Measurements from ENCODE around the gene FAM234B.
"Not testable (repeated sequence)": the region's sequence is repeated elsewhere in the genome, so short reads cannot be mapped to it uniquely, and the experiment has no call there.

Gene FAM234B

DNA sequence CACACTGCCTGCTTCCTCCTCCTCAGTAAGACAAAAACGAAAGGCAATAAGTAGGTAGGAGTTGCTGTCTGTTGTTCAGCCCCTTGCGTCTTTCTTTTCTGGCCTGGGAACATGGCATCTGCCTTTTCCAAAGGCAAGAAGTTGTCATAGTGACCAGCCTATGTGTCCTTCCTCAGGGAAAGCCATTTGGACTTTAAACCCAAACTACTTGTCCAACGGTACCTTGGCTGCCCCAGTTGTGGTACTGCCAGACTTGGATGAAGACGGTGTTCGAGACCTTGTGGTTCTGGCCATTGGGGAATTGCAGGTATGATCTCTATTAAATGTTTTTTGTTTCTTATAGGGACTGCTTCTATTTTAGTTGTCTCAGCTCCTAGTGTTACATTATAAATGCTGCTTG lies 18.5 kb downstream of the FAM234B start:
- DNase-seq: no peak

DNA sequence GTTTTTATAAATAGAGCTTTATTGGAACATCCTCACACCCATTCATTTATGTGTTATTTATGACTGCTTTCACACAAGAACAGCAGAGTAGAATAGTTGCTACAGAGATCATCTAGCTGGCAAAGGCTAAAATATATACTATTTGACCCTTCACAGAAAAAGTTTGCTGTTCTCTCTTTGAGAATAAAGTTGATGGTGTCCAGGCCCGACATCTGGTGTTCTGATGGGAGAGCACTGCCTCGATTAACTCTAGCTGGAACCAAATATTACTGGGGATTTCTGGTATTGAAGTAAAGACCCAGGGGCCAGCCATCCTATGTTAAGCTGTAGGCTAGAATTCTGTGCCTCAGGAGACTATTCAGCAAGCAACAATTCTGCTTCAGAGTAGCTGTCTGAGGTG lies 21.8 kb downstream of the FAM234B start:
- DNase-seq: no peak

DNA sequence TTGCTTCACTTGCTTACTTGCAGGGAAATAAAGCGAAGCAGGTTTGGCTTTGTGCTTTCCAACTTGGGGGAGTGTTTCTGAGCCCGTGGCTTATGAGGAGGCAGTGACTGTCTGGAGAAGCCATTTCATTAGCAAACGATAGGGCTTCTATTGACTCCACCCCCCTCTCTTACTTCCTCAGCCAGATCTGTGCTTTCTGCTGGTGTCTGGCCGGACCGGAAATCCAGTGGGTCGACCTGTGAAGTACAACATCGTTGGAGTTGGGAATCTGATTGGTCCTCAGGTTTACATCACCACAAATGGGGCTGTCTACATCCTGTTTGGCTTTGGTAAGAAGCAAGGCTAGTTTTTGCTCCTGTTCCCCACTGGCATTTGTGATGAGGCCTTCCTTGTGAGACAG lies 22.3 kb downstream of the FAM234B start:
- DNase-seq: no peak

DNA sequence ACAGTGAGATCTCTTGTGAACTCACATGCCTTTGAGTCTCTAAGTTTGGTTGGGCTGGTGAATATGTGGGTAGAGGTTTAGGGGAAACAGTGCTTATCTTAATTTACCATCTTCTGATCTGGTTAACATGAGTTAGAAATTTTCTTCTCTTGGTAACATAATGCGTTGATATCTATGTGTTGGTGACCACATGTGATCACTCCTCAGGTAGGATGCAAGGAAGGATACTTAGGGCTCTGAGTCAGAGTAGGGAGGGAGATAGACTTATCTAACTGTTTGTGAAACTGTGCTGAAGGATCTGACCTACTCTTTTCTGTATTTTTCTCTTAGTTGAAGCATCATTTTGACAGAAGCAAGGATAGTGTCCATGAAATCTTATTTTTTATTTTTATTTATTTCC lies 23.1 kb downstream of the FAM234B start:
- no peak for DNase-seq

DNA sequence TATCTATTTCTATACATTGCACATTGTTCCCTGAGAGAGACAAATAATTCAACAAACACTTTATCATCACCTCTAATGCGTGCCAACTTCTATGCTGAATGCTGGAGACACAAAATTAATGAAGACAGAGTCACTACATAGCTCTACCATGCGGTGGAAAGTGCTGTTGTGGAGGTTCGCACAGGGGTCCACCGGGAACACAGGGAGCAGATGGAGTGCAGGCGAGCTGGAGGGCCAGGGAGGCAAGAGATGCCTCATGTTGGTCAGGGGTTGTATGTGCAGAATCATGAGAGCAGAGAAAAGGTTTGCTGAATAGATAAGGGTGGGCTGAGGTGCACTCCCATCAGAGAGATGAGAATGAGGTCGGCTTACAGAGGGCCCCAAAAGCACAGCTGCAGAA lies 25.2 kb downstream of the FAM234B start:
- no peak for DNase-seq

DNA sequence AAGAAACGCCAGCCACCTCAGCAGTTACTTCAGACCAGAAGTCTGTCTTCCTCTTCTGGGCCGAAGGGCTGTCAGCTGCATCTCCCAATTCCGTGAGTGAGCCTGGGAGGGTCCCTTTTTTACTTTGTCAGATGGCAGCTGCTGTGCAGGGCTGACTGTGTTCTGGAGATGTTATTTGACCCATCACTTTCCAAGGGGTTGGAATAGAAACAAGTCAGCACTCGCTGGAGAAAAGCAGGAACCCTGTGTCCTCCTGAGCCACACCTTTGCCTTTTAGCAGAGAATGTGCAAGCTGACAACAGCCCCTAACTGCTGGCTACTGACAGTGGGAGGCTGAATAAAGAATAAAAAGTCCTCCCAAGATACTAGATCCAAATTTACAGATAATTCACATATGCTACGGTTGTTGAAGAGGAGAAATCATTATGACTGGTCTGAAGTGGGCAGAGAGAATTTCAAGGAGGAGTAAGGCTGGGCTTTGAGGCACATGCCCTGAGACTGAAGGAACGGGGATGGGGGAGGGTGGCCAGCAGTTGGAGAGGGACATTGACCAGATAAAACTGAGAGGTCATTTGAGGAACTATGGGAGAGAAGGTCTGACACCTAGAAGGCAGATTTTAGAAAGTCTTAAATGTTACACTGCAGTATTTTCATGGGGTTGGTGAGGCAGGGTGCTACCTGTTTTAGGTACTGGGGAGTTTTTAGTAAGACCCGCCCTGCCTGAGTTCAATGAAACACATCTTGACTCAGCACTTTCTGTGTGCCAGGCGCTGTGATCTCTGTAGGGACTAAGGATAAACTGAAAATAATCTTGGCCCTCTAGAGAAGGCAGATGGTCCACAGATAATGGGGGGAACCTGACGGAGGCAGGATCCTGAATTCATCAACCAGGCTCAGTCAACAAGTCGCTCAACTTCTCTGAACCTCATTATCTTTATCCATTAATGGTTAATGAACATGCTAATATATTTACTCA lies 27.4 kb downstream of the FAM234B start:
- no peak for DNase-seq

DNA sequence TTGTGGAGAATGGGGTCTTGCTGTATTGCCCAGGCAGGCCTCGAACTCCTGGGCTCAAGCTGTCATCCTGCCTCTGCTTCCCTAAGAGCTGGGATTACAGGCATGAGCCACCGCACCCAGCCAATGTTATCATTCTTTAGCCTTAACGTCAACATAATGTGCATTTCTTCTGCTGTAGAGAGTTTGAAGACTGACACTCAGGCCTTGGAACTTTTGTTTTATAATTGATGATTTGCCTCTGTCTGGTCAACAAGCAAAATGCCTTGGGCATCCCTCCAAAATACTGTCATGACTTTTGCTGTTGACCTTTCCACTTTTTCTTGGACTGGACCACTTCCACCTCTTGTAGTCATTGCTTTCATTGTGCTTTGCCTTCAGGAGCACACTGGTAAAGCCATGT lies 29.0 kb downstream of the FAM234B start:
- DNase-seq: no peak

DNA sequence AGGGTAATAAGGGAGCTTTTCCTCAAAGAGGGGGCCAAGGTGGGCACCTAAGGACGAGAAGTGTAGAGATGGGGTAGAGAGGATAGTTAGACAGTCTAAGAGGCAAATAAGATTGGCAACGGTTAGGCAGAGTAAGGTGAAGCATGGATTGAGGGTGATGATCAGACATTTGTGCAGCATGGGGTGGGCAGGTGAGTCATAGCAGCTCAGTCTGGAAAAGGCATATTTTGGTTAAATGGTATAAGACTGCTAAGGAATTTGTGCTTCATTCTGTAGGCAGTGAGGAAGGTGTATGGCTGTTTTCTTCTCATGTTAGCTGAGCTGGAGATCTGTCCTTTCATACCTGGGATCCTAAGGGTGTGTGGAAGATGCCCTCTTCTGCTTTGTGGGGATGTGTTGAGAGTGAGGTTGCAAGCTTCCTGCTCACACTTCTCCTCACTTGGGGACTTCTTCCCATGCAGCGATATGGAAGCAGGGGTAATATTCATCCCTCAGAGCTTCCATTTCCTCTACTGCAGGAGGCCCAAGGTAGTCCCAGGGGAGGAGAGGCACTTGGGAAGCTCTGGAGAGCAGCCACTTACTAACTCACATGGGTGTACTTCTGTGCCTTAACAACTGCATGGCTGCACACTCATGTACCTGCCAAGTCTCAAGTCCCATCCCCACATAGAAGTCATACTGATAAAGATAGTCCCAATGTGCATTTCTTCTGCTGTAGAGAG lies 30.4 kb downstream of the FAM234B start:
- DNase-seq: no peak

DNA sequence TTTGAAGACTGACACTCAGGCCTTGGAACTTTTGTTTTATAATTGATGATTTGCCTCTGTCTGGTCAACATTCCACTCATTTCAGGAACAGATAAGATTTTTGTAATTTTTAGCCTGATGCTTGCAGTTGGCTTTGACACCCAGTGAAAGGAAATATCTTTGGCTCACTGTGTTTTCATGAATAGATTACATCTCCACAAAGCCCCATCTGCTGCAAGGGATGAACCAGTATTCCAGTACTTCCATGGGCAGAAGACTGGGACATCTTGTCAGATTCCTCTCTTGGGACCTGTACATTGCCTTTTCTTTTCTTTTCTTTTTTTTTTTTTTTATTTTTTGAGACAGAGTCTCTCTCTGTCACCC lies 30.9 kb downstream of the FAM234B start:
- DNase-seq: no peak

DNA sequence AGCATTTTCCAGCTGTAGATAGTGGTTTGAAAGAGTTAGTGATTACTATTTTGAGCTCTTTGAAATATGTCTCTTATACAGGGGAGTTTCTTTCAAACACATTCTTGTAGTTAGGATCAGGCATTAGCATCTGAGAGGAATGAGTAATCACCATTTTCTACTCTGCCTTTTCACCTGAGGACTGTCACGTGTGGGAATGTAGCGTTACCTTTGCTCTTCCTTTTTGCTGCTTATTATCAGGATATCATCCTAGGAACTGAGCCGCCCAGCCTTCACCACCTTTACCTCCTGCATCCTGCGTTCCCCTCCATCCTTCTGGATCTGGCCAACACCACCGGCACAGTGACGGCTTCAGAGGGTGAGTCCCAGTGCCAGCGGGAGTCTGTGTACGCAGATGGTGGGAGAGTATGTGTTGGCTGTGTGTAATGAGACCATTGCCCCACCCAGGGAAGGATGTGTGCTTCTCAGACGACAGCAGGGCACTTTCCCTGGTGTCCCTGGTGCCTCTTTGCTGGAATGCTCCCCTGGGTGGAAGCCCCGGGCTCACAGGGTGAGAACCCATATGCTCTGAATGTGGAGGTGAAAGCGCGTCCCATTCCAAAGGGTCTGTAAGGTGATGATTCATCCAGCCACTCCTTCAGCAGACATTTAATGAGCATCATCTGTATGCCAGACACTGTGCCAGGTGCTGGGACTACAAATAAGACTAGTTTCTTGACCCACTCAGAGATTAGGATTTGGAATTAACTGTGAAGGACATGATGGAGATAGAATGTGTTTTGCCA lies 31.8 kb downstream of the FAM234B start:
- DNase-seq: no peak

DNA sequence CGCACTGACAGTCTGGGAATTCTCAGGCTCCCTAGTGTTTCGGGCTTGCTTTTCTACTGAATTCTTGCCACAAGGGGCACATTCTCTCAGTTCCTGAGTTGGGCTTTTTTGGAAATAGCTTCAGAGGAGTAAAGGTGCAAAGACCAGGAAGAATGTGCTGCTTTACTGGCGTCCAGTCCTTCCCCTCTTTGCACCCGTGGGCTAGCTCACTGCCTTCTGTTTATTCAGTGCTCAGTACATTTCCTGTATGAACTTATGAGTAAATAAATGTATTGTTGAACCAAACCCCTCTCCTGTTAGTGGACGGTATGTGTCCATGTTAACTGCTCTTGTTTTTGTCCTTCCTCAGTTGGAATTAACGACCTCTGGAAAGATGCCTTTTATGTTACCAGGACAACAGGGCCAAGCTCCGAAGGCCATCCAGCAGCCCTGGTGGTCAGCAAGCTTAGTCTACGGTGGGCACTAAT lies 35.3 kb downstream of the FAM234B start:
- no peak for DNase-seq

DNA sequence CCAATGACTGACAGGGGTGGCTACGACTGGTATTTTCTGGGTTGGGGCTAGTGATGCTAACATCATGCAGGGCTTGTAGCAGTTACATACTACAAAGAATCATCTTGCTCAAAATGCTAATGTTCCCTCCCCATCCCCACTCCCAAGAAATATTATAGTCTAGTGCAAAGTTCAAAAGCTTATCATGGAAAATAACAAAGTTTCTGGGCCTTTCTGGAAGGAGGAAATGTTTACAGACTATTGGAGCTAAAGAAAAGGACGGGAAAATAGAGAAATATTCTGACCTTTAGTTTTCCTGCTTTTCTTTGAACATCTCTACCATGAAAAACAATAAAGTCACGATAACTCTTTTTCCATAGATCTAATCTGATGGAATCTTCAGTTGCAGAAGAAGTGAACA lies 36.1 kb downstream of the FAM234B start:
- DNase-seq: no peak

DNA sequence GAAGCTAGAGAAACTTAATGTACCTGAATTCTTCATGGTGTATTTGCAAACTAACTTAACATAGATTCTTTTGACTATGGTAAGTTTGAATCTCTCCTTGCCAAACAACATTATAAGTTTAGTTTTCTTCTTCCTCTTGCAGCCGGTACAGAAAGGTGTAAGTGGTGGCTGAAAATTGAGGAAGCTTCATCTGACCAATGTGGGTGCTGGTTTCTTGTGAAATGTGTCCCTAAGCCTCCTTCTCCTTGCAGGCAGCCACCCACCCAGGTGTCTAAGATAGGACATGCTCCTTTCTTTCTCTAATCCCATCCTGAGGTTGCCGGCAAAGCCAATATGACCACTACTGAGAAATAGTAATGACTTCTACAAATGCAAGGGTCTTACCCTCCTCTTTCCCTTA lies 38.7 kb downstream of the FAM234B start:
- no peak for DNase-seq

DNA sequence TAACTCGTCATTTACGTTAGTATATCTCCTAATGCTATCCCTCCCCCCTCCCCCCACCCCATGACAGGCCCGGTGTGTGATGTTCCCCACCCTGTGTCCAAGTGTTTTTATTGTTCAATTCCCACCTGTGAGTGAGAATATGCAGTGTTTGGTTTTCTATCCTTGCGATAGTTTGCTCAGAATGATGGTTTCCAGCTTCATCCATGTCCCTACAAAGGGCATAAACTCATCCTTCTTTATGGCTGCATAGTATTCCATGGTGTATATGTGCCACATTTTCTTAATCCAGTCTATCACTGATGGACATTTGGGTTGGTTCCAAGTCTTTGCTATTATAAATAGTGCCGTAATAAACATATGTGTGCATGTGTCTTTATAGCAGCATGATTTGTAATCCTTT lies 39.5 kb downstream of the FAM234B start:
- not testable (repeated sequence) for DNase-seq

DNA sequence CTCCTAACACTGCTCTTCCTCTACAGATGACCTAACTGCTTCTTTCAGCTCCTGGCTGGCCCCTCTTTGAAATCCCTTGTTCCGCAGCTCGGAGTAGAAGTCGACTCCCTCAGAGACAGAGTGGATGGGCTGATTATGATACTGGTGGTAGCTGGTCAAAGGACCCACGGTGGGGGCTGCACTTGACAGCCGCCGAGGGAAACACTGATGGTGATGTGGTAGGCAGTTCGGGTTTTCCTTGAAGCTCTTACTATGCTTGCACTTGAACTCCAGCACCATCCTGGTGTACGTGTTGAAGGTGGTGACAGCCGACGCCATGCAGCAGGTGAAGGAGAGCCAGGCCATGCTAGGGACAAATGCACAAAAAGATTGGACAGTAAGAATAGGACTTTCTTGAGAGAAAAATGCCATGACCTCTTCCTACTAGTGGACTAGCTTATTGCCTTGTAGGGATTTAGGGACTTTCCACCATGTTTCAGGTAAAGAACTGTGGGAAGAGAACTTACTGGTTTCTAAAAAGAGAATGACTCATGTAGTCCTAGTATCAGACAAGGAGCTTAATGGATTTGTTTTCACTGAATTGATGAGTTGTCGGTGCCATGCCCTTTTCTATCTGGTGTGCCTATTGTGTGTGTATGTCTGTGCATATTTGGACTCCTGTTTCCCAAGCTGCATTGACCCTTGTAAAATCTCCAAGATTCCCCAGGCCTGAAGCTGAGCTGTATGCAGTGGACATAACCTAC lies 40.9 kb downstream of the FAM234B start:
- DNase-seq: no peak

DNA sequence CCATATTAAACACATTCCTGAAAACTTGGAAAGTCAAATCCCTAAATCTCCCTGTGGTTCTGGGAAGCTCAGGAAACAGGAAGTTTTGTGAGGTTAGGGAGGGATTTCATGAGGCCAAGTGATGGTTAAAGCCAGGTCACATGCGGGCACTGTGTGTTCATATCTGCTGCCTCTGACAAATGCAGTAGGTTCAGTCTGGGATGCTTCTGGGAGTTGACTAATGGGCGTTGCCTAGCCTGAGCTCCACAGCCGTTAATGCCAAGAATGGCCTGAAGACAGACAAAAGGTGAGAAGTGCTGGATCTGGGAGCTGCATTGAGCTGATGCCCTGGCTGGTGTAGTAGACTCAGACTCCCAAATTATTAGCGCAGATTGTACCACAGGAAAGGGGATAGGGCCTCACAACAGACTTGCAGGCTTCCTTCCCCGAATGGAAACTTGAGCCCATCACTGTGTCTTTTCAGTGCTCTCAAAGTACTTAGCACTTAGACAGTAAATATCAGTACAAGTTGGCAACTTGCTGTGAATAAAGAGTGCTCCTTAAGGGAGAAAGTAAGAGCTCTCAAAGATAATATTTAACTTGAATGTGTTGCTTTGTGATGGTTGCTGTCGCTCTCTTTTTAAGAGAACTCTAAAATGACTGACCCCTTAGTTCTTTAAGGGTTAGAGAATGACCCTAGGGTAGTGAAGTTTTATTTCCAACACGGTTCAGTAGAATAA lies 41.9 kb downstream of the FAM234B start:
- DNase-seq: no peak

DNA sequence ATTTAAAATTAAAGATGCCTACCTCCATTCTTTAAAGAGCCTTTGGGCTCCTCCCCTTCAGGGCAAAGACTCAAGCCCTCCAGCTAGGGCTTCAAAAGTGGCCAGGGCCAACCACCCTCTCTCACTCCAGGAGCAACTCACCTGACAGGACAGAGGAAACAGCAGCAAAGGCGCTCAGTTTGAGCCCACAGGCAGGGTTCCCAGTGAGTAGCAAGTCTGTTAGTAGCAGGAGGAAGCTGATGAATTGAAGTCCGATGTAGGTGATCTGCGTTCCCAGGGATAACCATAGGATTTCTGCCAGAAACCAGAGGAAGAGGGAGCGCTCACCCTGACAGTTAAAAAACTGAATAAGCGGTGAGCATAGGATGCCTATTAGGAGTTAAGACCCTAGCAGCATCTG lies 43.6 kb downstream of the FAM234B start:
- DNase-seq: no peak

DNA sequence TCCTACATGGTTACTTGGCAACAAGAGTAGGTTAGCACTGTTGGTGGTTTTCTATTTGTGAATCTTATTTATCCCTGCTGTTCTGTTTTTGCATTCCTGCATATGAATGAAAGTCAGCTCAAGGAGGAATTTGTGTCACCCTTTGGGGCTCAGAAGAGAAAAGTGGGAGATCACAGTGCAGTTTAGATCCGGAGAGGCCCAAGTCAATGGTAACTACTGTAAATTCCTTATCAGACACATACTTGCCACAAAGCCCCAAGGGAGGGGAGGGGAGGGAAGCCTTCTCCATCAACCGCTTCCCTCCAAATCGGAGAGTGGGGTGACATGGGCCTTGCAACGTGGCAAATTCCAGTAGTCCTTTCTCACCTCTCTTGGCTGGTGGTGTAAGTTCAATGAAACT lies 44.3 kb downstream of the FAM234B start:
- no peak for DNase-seq

DNA sequence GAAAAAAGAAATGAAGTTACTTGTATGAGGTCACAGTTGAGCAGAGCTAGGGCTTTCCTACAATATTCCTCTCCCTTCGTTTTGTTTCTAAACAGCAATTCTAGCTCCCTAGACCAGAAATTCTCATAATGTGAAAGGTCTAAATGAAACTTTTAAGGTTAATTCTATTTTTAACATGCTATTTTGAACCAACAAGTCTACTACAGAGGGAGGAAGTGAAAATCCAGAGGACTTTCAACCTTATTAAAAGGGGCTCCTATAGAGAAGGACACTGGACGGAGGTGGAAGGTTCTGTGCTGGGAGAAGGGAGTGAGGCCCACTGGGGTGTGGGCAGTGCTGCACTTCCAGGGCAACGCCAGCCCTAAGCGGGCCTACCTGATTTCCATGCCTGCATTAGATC lies 45.9 kb downstream of the FAM234B start:
- no peak for DNase-seq

DNA sequence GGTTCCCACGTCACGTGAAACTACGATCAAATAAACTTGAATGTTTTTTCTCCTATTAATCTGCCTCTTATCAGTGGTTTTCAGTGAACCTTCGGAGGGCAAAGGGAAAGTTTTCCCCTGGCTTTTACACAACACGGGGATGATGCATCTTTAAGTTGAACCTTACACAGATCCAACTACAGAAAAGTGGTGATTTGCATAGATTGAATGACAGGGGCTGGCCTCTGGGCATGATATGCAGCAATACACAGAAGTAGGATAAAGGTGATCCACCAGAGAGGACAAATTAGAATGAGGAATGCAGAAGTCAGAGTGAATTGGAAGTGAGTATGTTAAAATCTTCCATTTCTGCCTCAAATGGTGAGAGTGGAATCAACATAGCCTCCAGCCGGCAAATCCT lies 47.7 kb downstream of the FAM234B start:
- DNase-seq: no peak

DNA sequence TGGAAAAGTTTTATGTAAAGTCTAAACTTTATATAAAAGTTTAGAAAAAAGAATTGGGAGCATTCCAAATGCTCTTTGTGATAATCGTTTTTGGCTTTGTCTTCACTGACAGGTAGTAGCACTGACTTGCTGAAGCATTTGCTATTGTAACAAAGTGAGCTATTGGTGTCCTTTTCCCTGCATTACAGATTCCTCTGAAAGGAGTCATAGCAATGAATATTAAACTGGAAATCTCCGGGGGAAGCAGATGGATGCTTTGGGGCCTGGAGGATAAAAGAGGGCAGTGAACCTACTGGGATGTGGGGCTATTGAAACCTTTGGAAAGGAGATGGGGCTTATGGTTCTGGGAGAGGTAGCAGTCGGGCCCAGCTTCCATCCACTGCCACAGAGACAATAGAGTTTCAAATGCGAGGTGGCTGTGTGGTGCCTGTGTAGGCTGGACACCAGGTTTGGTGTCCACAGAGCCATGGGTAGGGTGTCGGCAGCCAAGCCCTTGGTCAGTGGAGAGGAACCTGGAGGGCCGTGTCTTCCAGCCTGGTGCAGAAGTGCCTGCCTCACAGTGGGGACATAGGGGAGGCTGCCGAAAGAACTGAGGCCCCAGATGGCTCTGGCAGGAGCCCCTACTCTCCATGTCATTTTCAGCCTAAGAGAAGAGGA lies 49.1 kb downstream of the FAM234B start:
- no peak for DNase-seq

DNA sequence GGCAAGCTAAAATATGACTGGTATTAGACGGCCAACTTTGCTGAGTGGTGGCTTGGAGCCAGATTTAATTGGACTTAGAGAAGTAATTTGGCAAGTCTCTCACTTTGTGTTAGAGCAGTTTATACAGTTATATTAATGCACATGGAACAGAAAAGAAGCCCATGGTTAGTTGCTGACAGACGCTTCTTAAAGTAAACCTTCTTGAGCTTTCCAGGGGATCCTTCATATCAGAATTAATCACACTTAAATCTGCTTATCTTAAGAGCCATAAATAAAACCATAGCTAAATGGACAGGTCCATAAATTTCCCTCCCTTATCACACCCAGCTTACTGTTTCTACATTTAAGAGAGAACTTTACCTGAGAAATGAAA lies 49.7 kb downstream of the FAM234B start:
- DNase-seq: no peak

Data from stimulated activated CD4-positive, alpha-beta T cell treated with anti-CD3 and anti-CD28 coated beads, Interleukin-4, amount 100 ng/mL, for 4 hours (primary cell).